ENCODE results near the gene SIMC1. TPM values are rescaled to one million over a fixed set of nuclear protein-coding genes. Genes with fewer than 3 reads are reported as not detected.

Gene SIMC1
- polyA plus RNA-seq, 1 of the 3 experiments (the other 2 are of a cell fraction) = 12.4 TPM

DNA sequence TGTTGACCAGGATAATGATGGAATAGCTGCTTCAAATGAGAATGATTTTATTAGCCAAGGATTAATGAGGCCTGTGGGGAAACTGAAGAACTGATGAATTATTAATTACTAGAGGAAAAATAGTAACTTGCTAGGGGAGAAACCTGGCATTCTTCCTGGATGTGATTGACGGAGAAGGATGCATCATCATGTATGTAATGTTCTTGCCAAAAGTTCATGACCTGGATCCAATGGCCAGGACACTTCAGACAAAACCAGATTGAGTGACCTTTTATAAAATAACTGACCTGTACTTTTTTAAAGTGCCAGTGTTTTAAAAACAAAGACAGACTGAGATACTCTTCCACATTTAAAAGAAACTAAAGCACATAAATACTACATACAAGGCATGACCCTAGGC, 99.7 kb downstream of the SIMC1 start:
- TF ChIP-seq, protein P1, sequence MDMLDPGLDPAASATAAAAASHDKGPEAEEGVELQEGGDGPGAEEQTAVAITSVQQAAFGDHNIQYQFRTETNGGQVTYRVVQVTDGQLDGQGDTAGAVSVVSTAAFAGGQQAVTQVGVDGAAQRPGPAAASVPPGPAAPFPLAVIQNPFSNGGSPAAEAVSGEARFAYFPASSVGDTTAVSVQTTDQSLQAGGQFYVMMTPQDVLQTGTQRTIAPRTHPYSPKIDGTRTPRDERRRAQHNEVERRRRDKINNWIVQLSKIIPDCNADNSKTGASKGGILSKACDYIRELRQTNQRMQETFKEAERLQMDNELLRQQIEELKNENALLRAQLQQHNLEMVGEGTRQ (IDR thresholded peaks at IDR 0.05; ENCODE audit: borderline replicate concordance, low read depth, low read length) = no peak
- no peak for TF ChIP-seq POLR2AphosphoS5 (IDR thresholded peaks at IDR 0.05; ENCODE audit: low read depth, low read length)
- TF ChIP-seq MEF2A (IDR thresholded peaks at IDR 0.05; ENCODE audit: borderline replicate concordance, low read depth) = no peak
- TF ChIP-seq, protein P2, sequence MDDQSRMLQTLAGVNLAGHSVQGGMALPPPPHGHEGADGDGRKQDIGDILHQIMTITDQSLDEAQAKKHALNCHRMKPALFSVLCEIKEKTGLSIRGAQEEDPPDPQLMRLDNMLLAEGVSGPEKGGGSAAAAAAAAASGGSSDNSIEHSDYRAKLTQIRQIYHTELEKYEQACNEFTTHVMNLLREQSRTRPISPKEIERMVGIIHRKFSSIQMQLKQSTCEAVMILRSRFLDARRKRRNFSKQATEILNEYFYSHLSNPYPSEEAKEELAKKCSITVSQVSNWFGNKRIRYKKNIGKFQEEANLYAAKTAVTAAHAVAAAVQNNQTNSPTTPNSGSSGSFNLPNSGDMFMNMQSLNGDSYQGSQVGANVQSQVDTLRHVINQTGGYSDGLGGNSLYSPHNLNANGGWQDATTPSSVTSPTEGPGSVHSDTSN (IDR thresholded peaks at IDR 0.05) = no peak
- no peak for TF ChIP-seq NRF1 (IDR thresholded peaks at IDR 0.05; ENCODE audit: low read depth, low read length)
- Histone ChIP-seq H4K20me1 (ENCODE audit: insufficient read depth) (no peaks in the 10 kb centered on the region), H3K9me3 (no peaks in the 10 kb centered on the region), H3K4me2 (no peak overlapping the region), H3K36me3 (replicated peaks in 1 of 2; ENCODE audit: control insufficient read depth in 1 of 2, insufficient read depth in 2 of 2, low read length in 1 of 2) (peaks cover 10 to 20% of the 10 kb centered on the region in 2 experiments), H3F3A (replicated peaks; ENCODE audit: insufficient read depth) (peaks cover 4% of the 10 kb centered on the region), H3K9ac (no peak overlapping the region), H3K9me2 (no peaks in the 10 kb centered on the region), H3K4me3 (ENCODE audit: low read depth in 2 of 2, low read length in 1 of 2) (no peak overlapping the region), H2AFZ (ENCODE audit: low read depth) (no peak overlapping the region), H3K79me2 (ENCODE audit: insufficient read depth) (no peaks in the 10 kb centered on the region), H3K4me1 (ENCODE audit: control insufficient read depth in 1 of 2, insufficient read depth in 2 of 2, low read depth in 1 of 2, low read length in 1 of 2) (no peaks in the 10 kb centered on the region), H3K27ac (ENCODE audit: low read depth in 2 of 2, low read length in 1 of 2) (no peak overlapping the region), H3K27me3 (ENCODE audit: insufficient read depth) (no peaks in the 10 kb centered on the region)
- no peak for DNase-seq
- ChIA-PET CTCF (no interaction called here), POLR2A (no interaction called here)
- 93% methylated on average over 1 of the region's 1 CpG for WGBS (ENCODE audit: low lambda C conversion rate)

DNA sequence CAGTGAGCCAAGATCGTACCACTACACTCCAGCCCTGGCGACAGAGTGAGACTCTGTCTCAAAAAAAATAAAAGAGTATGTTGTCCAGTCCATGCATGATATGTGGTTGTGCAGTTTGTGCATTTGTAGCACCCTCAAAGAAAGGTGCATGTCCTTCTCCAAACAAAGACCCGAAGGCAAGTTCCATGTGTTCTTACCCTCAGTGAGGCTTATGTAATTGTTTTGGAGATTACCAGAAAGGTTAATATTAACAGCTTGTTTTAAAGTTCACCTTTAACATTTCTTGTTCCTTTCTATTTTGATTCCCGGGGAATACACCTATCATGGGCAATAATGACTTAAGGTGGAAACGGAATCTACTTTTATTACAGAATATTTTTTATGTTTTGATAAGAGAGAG, 101.1 kb downstream of the SIMC1 start:
- Histone ChIP-seq H3K4me1 (ENCODE audit: control insufficient read depth in 1 of 2, insufficient read depth in 2 of 2, low read depth in 1 of 2, low read length in 1 of 2) (no peaks in the 10 kb centered on the region), H3K27me3 (ENCODE audit: insufficient read depth) (no peaks in the 10 kb centered on the region), H3K9ac (no peak overlapping the region), H3K27ac (ENCODE audit: low read depth in 2 of 2, low read length in 1 of 2) (no peak overlapping the region), H3K4me3 (ENCODE audit: low read depth in 2 of 2, low read length in 1 of 2) (no peak overlapping the region), H3K79me2 (ENCODE audit: insufficient read depth) (no peaks in the 10 kb centered on the region), H3K9me3 (no peaks in the 10 kb centered on the region), H4K20me1 (ENCODE audit: insufficient read depth) (no peaks in the 10 kb centered on the region), H3K36me3 (replicated peaks in 1 of 2; ENCODE audit: control insufficient read depth in 1 of 2, insufficient read depth in 2 of 2, low read length in 1 of 2) (peaks cover 12 to 15% of the 10 kb centered on the region in 2 experiments), H3K4me2 (no peak overlapping the region), H2AFZ (ENCODE audit: low read depth) (no peak overlapping the region), H3K9me2 (no peaks in the 10 kb centered on the region), H3F3A (replicated peaks; ENCODE audit: insufficient read depth) (peaks cover 4% of the 10 kb centered on the region)
- POLR2A ChIA-PET = interaction anchor here (1.4 kb wide), 1 partner anchor 22 kb away, joined by 3 read pairs; the partner anchor contains the start of gene KIAA1191
- 95% methylated on average over 5 of the region's 5 CpGs for WGBS (ENCODE audit: low lambda C conversion rate)
- no peak for DNase-seq
- TF ChIP-seq CHD2 (IDR thresholded peaks at IDR 0.05; ENCODE audit: low read length, partially characterized antibody) = no peak
- TF ChIP-seq POLR2AphosphoS5 (IDR thresholded peaks at IDR 0.05; ENCODE audit: low read depth, low read length) = no peak
- TF ChIP-seq, protein P3, sequence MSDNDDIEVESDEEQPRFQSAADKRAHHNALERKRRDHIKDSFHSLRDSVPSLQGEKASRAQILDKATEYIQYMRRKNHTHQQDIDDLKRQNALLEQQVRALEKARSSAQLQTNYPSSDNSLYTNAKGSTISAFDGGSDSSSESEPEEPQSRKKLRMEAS (IDR thresholded peaks at IDR 0.05; ENCODE audit: low read depth) = no peak
- TF ChIP-seq, protein P4, sequence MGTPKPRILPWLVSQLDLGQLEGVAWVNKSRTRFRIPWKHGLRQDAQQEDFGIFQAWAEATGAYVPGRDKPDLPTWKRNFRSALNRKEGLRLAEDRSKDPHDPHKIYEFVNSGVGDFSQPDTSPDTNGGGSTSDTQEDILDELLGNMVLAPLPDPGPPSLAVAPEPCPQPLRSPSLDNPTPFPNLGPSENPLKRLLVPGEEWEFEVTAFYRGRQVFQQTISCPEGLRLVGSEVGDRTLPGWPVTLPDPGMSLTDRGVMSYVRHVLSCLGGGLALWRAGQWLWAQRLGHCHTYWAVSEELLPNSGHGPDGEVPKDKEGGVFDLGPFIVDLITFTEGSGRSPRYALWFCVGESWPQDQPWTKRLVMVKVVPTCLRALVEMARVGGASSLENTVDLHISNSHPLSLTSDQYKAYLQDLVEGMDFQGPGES (IDR thresholded peaks at IDR 0.05; ENCODE audit: low read depth, low read length) = no peak
- no peak for TF ChIP-seq SIN3A (IDR thresholded peaks at IDR 0.05; ENCODE audit: borderline replicate concordance, low read depth, low read length)
- no peak for TF ChIP-seq SMC3 (IDR thresholded peaks at IDR 0.05; ENCODE audit: low read depth, low read length)
- TF ChIP-seq RXRA (IDR thresholded peaks at IDR 0.05; ENCODE audit: borderline replicate concordance, low read depth) = no peak
- no peak for TF ChIP-seq RCOR1 (IDR thresholded peaks at IDR 0.05; ENCODE audit: low read length)
- TF ChIP-seq JUND (IDR thresholded peaks at IDR 0.05) = no peak
- no peak for TF ChIP-seq MXI1 (IDR thresholded peaks at IDR 0.05; ENCODE audit: low read depth, low read length)
- CTCF ChIA-PET = no interaction called here

Measured in SK-N-SH (cell line).